22Rv1 (cell line): ENCODE results near the gene PRDM2.

Experiments
- CTCF ChIP-seq: fragments of 450-650 bp; IDR thresholded peaks from 2 replicates; pipeline ENCODE4 v1.5.1; 2017; ENCODE audit warnings: mild to moderate bottlenecking
- ZFX ChIP-seq: fragments of 450-650 bp; IDR thresholded peaks from 2 replicates; pipeline ENCODE4 v1.6.1; 2017; ENCODE audit warnings: antibody characterized with exemption, borderline replicate concordance

- TF ChIP-seq CTCF (no peak), ZFX (no peak)
Measured at GRCh38 chr1:13793088-13793730, 93.2 kb downstream of the PRDM2 start.
